H9 (cell line): Measurements from ENCODE around the gene GAL3ST1. TPM values are rescaled to one million over a fixed set of nuclear protein-coding genes. Genes with fewer than 3 reads are reported as not detected.

Experiments used
- DNase-seq: peaks from one replicate; pipeline ENCODE4 v3.0.0-alpha.2; 2017
- H2AFZ ChIP-seq: one replicate; pipeline ENCODE4 v1.6.1; 2013; ENCODE audit warnings: mild to moderate bottlenecking, low read length, control low read depth, moderate library complexity
- H2AK5ac ChIP-seq: 2 replicates; pipeline ENCODE4 v1.6.1; 2013; ENCODE audit warnings: low read length, control low read depth, mixed read lengths; ENCODE audit not compliant: insufficient read length
- H2BK120ac ChIP-seq: one replicate; pipeline ENCODE4 v1.6.1; 2013; ENCODE audit warnings: low read depth, mild to moderate bottlenecking, low read length, control low read depth, inconsistent platforms; ENCODE audit not compliant: poor library complexity, severe bottlenecking
- H2BK12ac ChIP-seq: 2 replicates; pipeline ENCODE4 v1.6.1; 2013; ENCODE audit warnings: low read length, control low read depth, mixed read lengths, low read depth; ENCODE audit not compliant: insufficient read length
- H2BK15ac ChIP-seq: 2 replicates; pipeline ENCODE4 v1.6.1; 2013; ENCODE audit warnings: low read depth, low read length, control low read depth
- H2BK20ac ChIP-seq: one replicate; pipeline ENCODE4 v1.6.1; 2013; ENCODE audit warnings: low read depth, mild to moderate bottlenecking, low read length, control low read depth, inconsistent platforms; ENCODE audit not compliant: poor library complexity, severe bottlenecking
- H2BK5ac ChIP-seq: 2 replicates; pipeline ENCODE4 v1.6.1; 2013; ENCODE audit warnings: low read length, control low read depth, mixed read lengths; ENCODE audit not compliant: insufficient read length
- H3K14ac ChIP-seq: 2 replicates; pipeline ENCODE4 v1.6.1; 2013; ENCODE audit warnings: low read length, control low read depth; ENCODE audit not compliant: insufficient read depth
- H3K18ac ChIP-seq: 2 replicates; pipeline ENCODE4 v1.6.1; 2013; ENCODE audit warnings: low read depth, mild to moderate bottlenecking, mixed read lengths, low read length, control low read depth; ENCODE audit not compliant: insufficient read length
- H3K23ac ChIP-seq: 2 replicates; pipeline ENCODE4 v1.6.1; 2013; ENCODE audit warnings: low read length, control low read depth, mixed read lengths, low read depth; ENCODE audit not compliant: insufficient read length
- H3K23me2 ChIP-seq: 2 replicates; pipeline ENCODE4 v1.6.1; 2013; ENCODE audit warnings: low read depth, mild to moderate bottlenecking, mixed read lengths, low read length, control low read depth; ENCODE audit not compliant: insufficient read length, poor library complexity, severe bottlenecking
- H3K27ac ChIP-seq: 2 replicates; pipeline ENCODE4 v1.5.1; 2013; ENCODE audit warnings: low read length, control low read depth, mixed read lengths, low read depth; ENCODE audit not compliant: insufficient read length
- H3K27me3 ChIP-seq: 2 replicates; pipeline ENCODE4 v1.6.1; 2013; ENCODE audit warnings: low read length, control low read depth, inconsistent platforms; ENCODE audit not compliant: insufficient read depth
- H3K4ac ChIP-seq: 2 replicates; pipeline ENCODE4 v1.6.1; 2013; ENCODE audit warnings: low read depth, mild to moderate bottlenecking, control low read depth, inconsistent platforms, low read length, moderate library complexity
- H3K4me1 ChIP-seq: 2 replicates; pipeline ENCODE4 v1.6.1; 2013; ENCODE audit warnings: low read length, control low read depth, inconsistent platforms; ENCODE audit not compliant: insufficient read depth
- H3K4me2 ChIP-seq: 2 replicates; pipeline ENCODE4 v1.6.1; 2013; ENCODE audit warnings: low read length, control low read depth, mixed read lengths; ENCODE audit not compliant: insufficient read length, insufficient read depth
- H3K56ac ChIP-seq: 2 replicates; pipeline ENCODE4 v1.6.1; 2013; ENCODE audit warnings: low read depth, mild to moderate bottlenecking, mixed read lengths, low read length, control low read depth; ENCODE audit not compliant: insufficient read length
- H3K79me1 ChIP-seq: 2 replicates; pipeline ENCODE4 v1.6.1; 2013; ENCODE audit warnings: low read depth, mild to moderate bottlenecking, moderate library complexity, low read length, control low read depth, inconsistent platforms; ENCODE audit not compliant: insufficient read depth, poor library complexity, severe bottlenecking
- H3K79me2 ChIP-seq: 2 replicates; pipeline ENCODE4 v1.6.1; 2013; ENCODE audit warnings: low read length, control low read depth, inconsistent platforms; ENCODE audit not compliant: insufficient read depth
- H3K9ac ChIP-seq: 2 replicates; pipeline ENCODE4 v1.6.1; 2013; ENCODE audit warnings: low read length, control low read depth, mixed read lengths; ENCODE audit not compliant: insufficient read length; ENCODE audit errors: extremely low read depth
- H3K9me3 ChIP-seq: one replicate; pipeline ENCODE4 v1.6.1; 2013; ENCODE audit warnings: low read depth, low read length, inconsistent platforms; ENCODE audit not compliant: control insufficient read depth
- H3T11ph ChIP-seq: one replicate; pipeline ENCODE4 v1.6.1; 2013; ENCODE audit warnings: mild to moderate bottlenecking, low read length, control low read depth, inconsistent platforms
- H4K20me1 ChIP-seq: one replicate; pipeline ENCODE4 v1.6.1; 2013; ENCODE audit not compliant: control insufficient read depth, insufficient read length, insufficient read depth
- H4K5ac ChIP-seq: 2 replicates; pipeline ENCODE4 v1.6.1; 2013; ENCODE audit warnings: low read depth, mild to moderate bottlenecking, mixed read lengths, low read length, control low read depth; ENCODE audit not compliant: insufficient read length
- H4K8ac ChIP-seq: replicated peaks from 2 replicates; pipeline ENCODE4 v1.6.1; 2013; ENCODE audit warnings: low read length, control low read depth, mixed read lengths, low read depth; ENCODE audit not compliant: insufficient read length
- H4K91ac ChIP-seq: 2 replicates; pipeline ENCODE4 v1.6.1; 2013; ENCODE audit warnings: low read depth, mild to moderate bottlenecking, moderate library complexity, mixed read lengths, low read length, control low read depth; ENCODE audit not compliant: insufficient read length
- H3K27ac Mint-ChIP-seq, 3 experiments: 2 replicates in 2 of 3; 3 replicates in 1 of 3; pipeline ENCODE4 v1.8.0; 2020 to 2021; ENCODE audit warnings: mixed read lengths in 3 of 3, mild to moderate bottlenecking in 1 of 3, moderate library complexity in 1 of 3
- H3K27me3 Mint-ChIP-seq: 2 replicates; pipeline ENCODE4 v1.8.0; 2021; ENCODE audit warnings: low read depth, mild to moderate bottlenecking, moderate library complexity, mixed read lengths
- H3K36me3 Mint-ChIP-seq, 3 experiments: 2 replicates in 2 of 3; 3 replicates in 1 of 3; pipeline ENCODE4 v1.8.0; 2020 to 2021; ENCODE audit warnings: low read depth in 3 of 3, mixed read lengths in 3 of 3; ENCODE audit not compliant: insufficient read depth in 1 of 3
- H3K4me1 Mint-ChIP-seq, 2 experiments: 2 replicates each; pipeline ENCODE4 v1.8.0; 2020; ENCODE audit warnings: mixed read lengths in 2 of 2
- H3K4me3 Mint-ChIP-seq, 2 experiments: 2 replicates in 1 of 2; 3 replicates in 1 of 2; pipeline ENCODE4 v1.8.0; 2020 to 2021; ENCODE audit warnings: mild to moderate bottlenecking in 2 of 2, mixed read lengths in 2 of 2, moderate library complexity in 1 of 2
- H3K9me3 Mint-ChIP-seq, 2 experiments: 2 replicates in 1 of 2; 3 replicates in 1 of 2; pipeline ENCODE4 v1.8.0; 2020; ENCODE audit warnings: mild to moderate bottlenecking in 2 of 2, mixed read lengths in 2 of 2, moderate library complexity in 1 of 2
- WGBS: extraction: QIAGEN DNeasy Blood & Tissue Kit; methylation state at CpG from one replicate; pipeline ENCODE4 v1.1.7; 2013; ENCODE audit warnings: missing lambda C conversion rate, low lambda C conversion rate, mixed read lengths; ENCODE audit not compliant: insufficient read length; ENCODE audit errors: extremely low coverage; 5-methylcytosine and 5-hydroxymethylcytosine counted together
- total RNA-seq: library from RNA; stranded (reverse); gene quantifications from 2 replicates; pipeline ENCODE4 v1.2.1, GENCODE V29; 2021
- TF ChIP-seq, protein P1 (sequence below): fragments of 200-600 bp; sonication (generic); conservative IDR thresholded peaks from 3 replicates; pipeline ENCODE4 v1.8.0; 2021; ENCODE audit warnings: antibody characterized with exemption, mild to moderate bottlenecking

GAL3ST1 gene
- total RNA-seq, 1 experiment from 2014 or later, result 5.1 TPM

DNA sequence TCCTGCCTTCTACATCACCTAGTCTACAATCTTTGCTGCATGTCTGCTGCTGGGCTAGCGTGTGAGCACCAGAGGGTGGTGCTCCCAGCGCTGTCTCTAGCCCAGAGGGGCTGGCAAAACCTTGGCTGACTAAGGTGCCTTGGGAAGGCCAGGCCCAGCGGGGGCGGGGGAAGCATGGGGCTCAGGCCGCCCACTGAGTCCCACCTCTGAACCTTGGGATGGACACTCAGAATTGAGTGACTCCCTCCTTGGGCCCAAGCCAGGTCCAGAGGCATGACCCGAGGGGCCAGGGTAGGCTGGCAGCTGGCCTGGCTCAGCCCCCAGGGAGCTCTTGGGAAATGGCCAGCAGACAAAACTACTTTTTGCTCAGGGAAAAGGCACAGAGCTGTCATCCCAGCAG lies 7.6 kb upstream of the GAL3ST1 start:
- Histone ChIP-seq H4K8ac (no peak overlapping the region), H3T11ph (no peak overlapping the region), H3K56ac (no peak overlapping the region), H2BK20ac (no peak overlapping the region), H3K79me2 (no peaks in the 10 kb centered on the region), H2BK12ac (no peak overlapping the region), H3K9me3 (no peaks in the 10 kb centered on the region), H2AFZ (no peak overlapping the region), H3K23ac (no peak overlapping the region), H3K4me2 (no peak overlapping the region), H3K27me3 (no peaks in the 10 kb centered on the region), H2BK120ac (no peak overlapping the region), H3K9ac (no peak overlapping the region), H3K23me2 (no peaks in the 10 kb centered on the region), H2BK15ac (no peak overlapping the region), H4K20me1 (no peaks in the 10 kb centered on the region), H2AK5ac (no peak overlapping the region), H2BK5ac (no peak overlapping the region), H3K4ac (no peak overlapping the region), H4K5ac (no peak overlapping the region), H3K79me1 (no peaks in the 10 kb centered on the region), H4K91ac (no peak overlapping the region), H3K14ac (no peak overlapping the region), H3K18ac (no peak overlapping the region), H3K4me1 (no peaks in the 10 kb centered on the region), H3K27ac (no peak overlapping the region)
- WGBS, result no CpG with 5 or more reads among the region's 6 CpGs
- no peak for DNase-seq
- TF ChIP-seq, protein P1, sequence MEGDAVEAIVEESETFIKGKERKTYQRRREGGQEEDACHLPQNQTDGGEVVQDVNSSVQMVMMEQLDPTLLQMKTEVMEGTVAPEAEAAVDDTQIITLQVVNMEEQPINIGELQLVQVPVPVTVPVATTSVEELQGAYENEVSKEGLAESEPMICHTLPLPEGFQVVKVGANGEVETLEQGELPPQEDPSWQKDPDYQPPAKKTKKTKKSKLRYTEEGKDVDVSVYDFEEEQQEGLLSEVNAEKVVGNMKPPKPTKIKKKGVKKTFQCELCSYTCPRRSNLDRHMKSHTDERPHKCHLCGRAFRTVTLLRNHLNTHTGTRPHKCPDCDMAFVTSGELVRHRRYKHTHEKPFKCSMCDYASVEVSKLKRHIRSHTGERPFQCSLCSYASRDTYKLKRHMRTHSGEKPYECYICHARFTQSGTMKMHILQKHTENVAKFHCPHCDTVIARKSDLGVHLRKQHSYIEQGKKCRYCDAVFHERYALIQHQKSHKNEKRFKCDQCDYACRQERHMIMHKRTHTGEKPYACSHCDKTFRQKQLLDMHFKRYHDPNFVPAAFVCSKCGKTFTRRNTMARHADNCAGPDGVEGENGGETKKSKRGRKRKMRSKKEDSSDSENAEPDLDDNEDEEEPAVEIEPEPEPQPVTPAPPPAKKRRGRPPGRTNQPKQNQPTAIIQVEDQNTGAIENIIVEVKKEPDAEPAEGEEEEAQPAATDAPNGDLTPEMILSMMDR, result no peak
- Mint-ChIP-seq H3K36me3 (peaks cover 57 to 95% (median 92%) of the 10 kb centered on the region in 3 experiments), H3K9me3 (no peaks in the 10 kb centered on the region), H3K4me3 (no peak overlapping the region), H3K27me3 (no peaks in the 10 kb centered on the region), H3K4me1 (0 out of 4 replicates have a peak, but pooled peaks cover 0 to 2% of the 10 kb centered on the region in 2 experiments), H3K27ac (no peak overlapping the region)
